H9 (cell line): ENCODE data around the gene NODAL. TPM values are rescaled to one million over a fixed set of nuclear protein-coding genes. Genes with fewer than 3 reads are reported as not detected.
"Not testable (repeated sequence)": the region's sequence is repeated elsewhere in the genome, so short reads cannot be mapped to it uniquely, and the experiment has no call there.

Experiments used
- DNase-seq: peaks from one replicate; pipeline ENCODE4 v3.0.0-alpha.2; 2017
- H2AFZ ChIP-seq: one replicate; pipeline ENCODE4 v1.6.1; 2013; ENCODE audit warnings: mild to moderate bottlenecking, low read length, control low read depth, moderate library complexity
- H2AK5ac ChIP-seq: 2 replicates; pipeline ENCODE4 v1.6.1; 2013; ENCODE audit warnings: low read length, control low read depth, mixed read lengths; ENCODE audit not compliant: insufficient read length
- H2BK120ac ChIP-seq: one replicate; pipeline ENCODE4 v1.6.1; 2013; ENCODE audit warnings: low read depth, mild to moderate bottlenecking, low read length, control low read depth, inconsistent platforms; ENCODE audit not compliant: poor library complexity, severe bottlenecking
- H2BK12ac ChIP-seq: 2 replicates; pipeline ENCODE4 v1.6.1; 2013; ENCODE audit warnings: low read length, control low read depth, mixed read lengths, low read depth; ENCODE audit not compliant: insufficient read length
- H2BK15ac ChIP-seq: 2 replicates; pipeline ENCODE4 v1.6.1; 2013; ENCODE audit warnings: low read depth, low read length, control low read depth
- H2BK20ac ChIP-seq: one replicate; pipeline ENCODE4 v1.6.1; 2013; ENCODE audit warnings: low read depth, mild to moderate bottlenecking, low read length, control low read depth, inconsistent platforms; ENCODE audit not compliant: poor library complexity, severe bottlenecking
- H2BK5ac ChIP-seq: 2 replicates; pipeline ENCODE4 v1.6.1; 2013; ENCODE audit warnings: low read length, control low read depth, mixed read lengths; ENCODE audit not compliant: insufficient read length
- H3K14ac ChIP-seq: 2 replicates; pipeline ENCODE4 v1.6.1; 2013; ENCODE audit warnings: low read length, control low read depth; ENCODE audit not compliant: insufficient read depth
- H3K18ac ChIP-seq: 2 replicates; pipeline ENCODE4 v1.6.1; 2013; ENCODE audit warnings: low read depth, mild to moderate bottlenecking, mixed read lengths, low read length, control low read depth; ENCODE audit not compliant: insufficient read length
- H3K23ac ChIP-seq: 2 replicates; pipeline ENCODE4 v1.6.1; 2013; ENCODE audit warnings: low read length, control low read depth, mixed read lengths, low read depth; ENCODE audit not compliant: insufficient read length
- H3K23me2 ChIP-seq: 2 replicates; pipeline ENCODE4 v1.6.1; 2013; ENCODE audit warnings: low read depth, mild to moderate bottlenecking, mixed read lengths, low read length, control low read depth; ENCODE audit not compliant: insufficient read length, poor library complexity, severe bottlenecking
- H3K27ac ChIP-seq: 2 replicates; pipeline ENCODE4 v1.5.1; 2013; ENCODE audit warnings: low read length, control low read depth, mixed read lengths, low read depth; ENCODE audit not compliant: insufficient read length
- H3K27me3 ChIP-seq: 2 replicates; pipeline ENCODE4 v1.6.1; 2013; ENCODE audit warnings: low read length, control low read depth, inconsistent platforms; ENCODE audit not compliant: insufficient read depth
- H3K4ac ChIP-seq: 2 replicates; pipeline ENCODE4 v1.6.1; 2013; ENCODE audit warnings: low read depth, mild to moderate bottlenecking, control low read depth, inconsistent platforms, low read length, moderate library complexity
- H3K4me1 ChIP-seq: 2 replicates; pipeline ENCODE4 v1.6.1; 2013; ENCODE audit warnings: low read length, control low read depth, inconsistent platforms; ENCODE audit not compliant: insufficient read depth
- H3K4me2 ChIP-seq: 2 replicates; pipeline ENCODE4 v1.6.1; 2013; ENCODE audit warnings: low read length, control low read depth, mixed read lengths; ENCODE audit not compliant: insufficient read length, insufficient read depth
- H3K56ac ChIP-seq: 2 replicates; pipeline ENCODE4 v1.6.1; 2013; ENCODE audit warnings: low read depth, mild to moderate bottlenecking, mixed read lengths, low read length, control low read depth; ENCODE audit not compliant: insufficient read length
- H3K79me1 ChIP-seq: 2 replicates; pipeline ENCODE4 v1.6.1; 2013; ENCODE audit warnings: low read depth, mild to moderate bottlenecking, moderate library complexity, low read length, control low read depth, inconsistent platforms; ENCODE audit not compliant: insufficient read depth, poor library complexity, severe bottlenecking
- H3K79me2 ChIP-seq: 2 replicates; pipeline ENCODE4 v1.6.1; 2013; ENCODE audit warnings: low read length, control low read depth, inconsistent platforms; ENCODE audit not compliant: insufficient read depth
- H3K9ac ChIP-seq: 2 replicates; pipeline ENCODE4 v1.6.1; 2013; ENCODE audit warnings: low read length, control low read depth, mixed read lengths; ENCODE audit not compliant: insufficient read length; ENCODE audit errors: extremely low read depth
- H3K9me3 ChIP-seq: one replicate; pipeline ENCODE4 v1.6.1; 2013; ENCODE audit warnings: low read depth, low read length, inconsistent platforms; ENCODE audit not compliant: control insufficient read depth
- H3T11ph ChIP-seq: one replicate; pipeline ENCODE4 v1.6.1; 2013; ENCODE audit warnings: mild to moderate bottlenecking, low read length, control low read depth, inconsistent platforms
- H4K20me1 ChIP-seq: one replicate; pipeline ENCODE4 v1.6.1; 2013; ENCODE audit not compliant: control insufficient read depth, insufficient read length, insufficient read depth
- H4K5ac ChIP-seq: 2 replicates; pipeline ENCODE4 v1.6.1; 2013; ENCODE audit warnings: low read depth, mild to moderate bottlenecking, mixed read lengths, low read length, control low read depth; ENCODE audit not compliant: insufficient read length
- H4K8ac ChIP-seq: replicated peaks from 2 replicates; pipeline ENCODE4 v1.6.1; 2013; ENCODE audit warnings: low read length, control low read depth, mixed read lengths, low read depth; ENCODE audit not compliant: insufficient read length
- H4K91ac ChIP-seq: 2 replicates; pipeline ENCODE4 v1.6.1; 2013; ENCODE audit warnings: low read depth, mild to moderate bottlenecking, moderate library complexity, mixed read lengths, low read length, control low read depth; ENCODE audit not compliant: insufficient read length
- H3K27ac Mint-ChIP-seq, 3 experiments: 2 replicates in 2 of 3; 3 replicates in 1 of 3; pipeline ENCODE4 v1.8.0; 2020 to 2021; ENCODE audit warnings: mixed read lengths in 3 of 3, mild to moderate bottlenecking in 1 of 3, moderate library complexity in 1 of 3
- H3K27me3 Mint-ChIP-seq: 2 replicates; pipeline ENCODE4 v1.8.0; 2021; ENCODE audit warnings: low read depth, mild to moderate bottlenecking, moderate library complexity, mixed read lengths
- H3K36me3 Mint-ChIP-seq, 3 experiments: 2 replicates in 2 of 3; 3 replicates in 1 of 3; pipeline ENCODE4 v1.8.0; 2020 to 2021; ENCODE audit warnings: low read depth in 3 of 3, mixed read lengths in 3 of 3; ENCODE audit not compliant: insufficient read depth in 1 of 3
- H3K4me1 Mint-ChIP-seq, 2 experiments: 2 replicates each; pipeline ENCODE4 v1.8.0; 2020; ENCODE audit warnings: mixed read lengths in 2 of 2
- H3K4me3 Mint-ChIP-seq, 2 experiments: 2 replicates in 1 of 2; 3 replicates in 1 of 2; pipeline ENCODE4 v1.8.0; 2020 to 2021; ENCODE audit warnings: mild to moderate bottlenecking in 2 of 2, mixed read lengths in 2 of 2, moderate library complexity in 1 of 2
- H3K9me3 Mint-ChIP-seq, 2 experiments: 2 replicates in 1 of 2; 3 replicates in 1 of 2; pipeline ENCODE4 v1.8.0; 2020; ENCODE audit warnings: mild to moderate bottlenecking in 2 of 2, mixed read lengths in 2 of 2, moderate library complexity in 1 of 2
- WGBS: extraction: QIAGEN DNeasy Blood & Tissue Kit; methylation state at CpG from one replicate; pipeline ENCODE4 v1.1.7; 2013; ENCODE audit warnings: missing lambda C conversion rate, low lambda C conversion rate, mixed read lengths; ENCODE audit not compliant: insufficient read length; ENCODE audit errors: extremely low coverage; 5-methylcytosine and 5-hydroxymethylcytosine counted together
- total RNA-seq: library from RNA; stranded (reverse); gene quantifications from 2 replicates; pipeline ENCODE4 v1.2.1, GENCODE V29; 2021
- TF ChIP-seq, protein P1 (sequence below): fragments of 200-600 bp; sonication (generic); conservative IDR thresholded peaks from 3 replicates; pipeline ENCODE4 v1.8.0; 2021; ENCODE audit warnings: antibody characterized with exemption, mild to moderate bottlenecking

NODAL gene
- total RNA-seq, 1 experiment from 2014 or later = 80.7 TPM

DNA sequence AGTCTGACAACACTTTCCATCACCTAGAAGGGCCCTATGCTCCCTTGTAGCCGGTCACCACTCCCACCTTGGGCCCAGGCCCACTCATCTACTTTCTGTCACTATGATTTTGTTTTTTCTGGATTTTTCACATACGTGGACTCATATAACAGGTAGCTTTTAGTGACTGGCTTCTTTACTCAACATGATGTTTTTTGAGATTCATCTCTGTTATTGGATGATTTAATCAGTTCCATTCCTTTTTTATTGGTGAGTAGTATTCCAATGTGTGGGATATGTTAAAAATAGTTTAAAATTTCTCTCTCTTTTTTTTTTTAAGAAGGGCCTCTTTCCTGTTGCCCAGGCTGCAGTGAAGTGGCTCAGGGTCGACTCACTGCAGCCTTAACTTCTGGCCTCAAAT is 46.3 kb upstream of the NODAL start:
- no peak overlapping the region for H3K4me3 Mint-ChIP-seq
- Histone ChIP-seq H3T11ph (no peak overlapping the region), H2BK5ac (no peak overlapping the region), H3K4me1 (peaks cover 6% of the 10 kb centered on the region), H4K91ac (no peak overlapping the region), H4K5ac (no peak overlapping the region), H3K9ac (no peak overlapping the region), H2AK5ac (no peak overlapping the region), H3K23me2 (no peaks in the 10 kb centered on the region), H2BK12ac (no peak overlapping the region), H2BK15ac (no peak overlapping the region), H3K27ac (no peak overlapping the region), H3K79me1 (no peaks in the 10 kb centered on the region), H2AFZ (no peak overlapping the region), H3K79me2 (peaks cover 4% of the 10 kb centered on the region), H3K9me3 (no peaks in the 10 kb centered on the region), H3K23ac (no peak overlapping the region), H2BK120ac (no peak overlapping the region), H4K8ac (no peak overlapping the region), H4K20me1 (no peaks in the 10 kb centered on the region), H3K4ac (no peak overlapping the region), H3K18ac (no peak overlapping the region), H3K27me3 (no peaks in the 10 kb centered on the region), H3K14ac (no peak overlapping the region), H2BK20ac (no peak overlapping the region), H3K56ac (no peak overlapping the region), H3K4me2 (no peak overlapping the region)
- TF ChIP-seq, protein P1, sequence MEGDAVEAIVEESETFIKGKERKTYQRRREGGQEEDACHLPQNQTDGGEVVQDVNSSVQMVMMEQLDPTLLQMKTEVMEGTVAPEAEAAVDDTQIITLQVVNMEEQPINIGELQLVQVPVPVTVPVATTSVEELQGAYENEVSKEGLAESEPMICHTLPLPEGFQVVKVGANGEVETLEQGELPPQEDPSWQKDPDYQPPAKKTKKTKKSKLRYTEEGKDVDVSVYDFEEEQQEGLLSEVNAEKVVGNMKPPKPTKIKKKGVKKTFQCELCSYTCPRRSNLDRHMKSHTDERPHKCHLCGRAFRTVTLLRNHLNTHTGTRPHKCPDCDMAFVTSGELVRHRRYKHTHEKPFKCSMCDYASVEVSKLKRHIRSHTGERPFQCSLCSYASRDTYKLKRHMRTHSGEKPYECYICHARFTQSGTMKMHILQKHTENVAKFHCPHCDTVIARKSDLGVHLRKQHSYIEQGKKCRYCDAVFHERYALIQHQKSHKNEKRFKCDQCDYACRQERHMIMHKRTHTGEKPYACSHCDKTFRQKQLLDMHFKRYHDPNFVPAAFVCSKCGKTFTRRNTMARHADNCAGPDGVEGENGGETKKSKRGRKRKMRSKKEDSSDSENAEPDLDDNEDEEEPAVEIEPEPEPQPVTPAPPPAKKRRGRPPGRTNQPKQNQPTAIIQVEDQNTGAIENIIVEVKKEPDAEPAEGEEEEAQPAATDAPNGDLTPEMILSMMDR = no peak
- peaks cover 0 to 29% (median 14%) of the 10 kb centered on the region in 3 experiments; a peak in 5 of 7 replicates for H3K36me3 Mint-ChIP-seq
- H3K27ac Mint-ChIP-seq = no peak overlapping the region
- peaks cover 18 to 29% of the 10 kb centered on the region in 2 experiments for H3K4me1 Mint-ChIP-seq
- no peaks in the 10 kb centered on the region for H3K27me3 Mint-ChIP-seq
- DNase-seq = no peak
- no peaks in the 10 kb centered on the region for H3K9me3 Mint-ChIP-seq
- WGBS = no CpG with 5 or more reads among the region's 3 CpGs

DNA sequence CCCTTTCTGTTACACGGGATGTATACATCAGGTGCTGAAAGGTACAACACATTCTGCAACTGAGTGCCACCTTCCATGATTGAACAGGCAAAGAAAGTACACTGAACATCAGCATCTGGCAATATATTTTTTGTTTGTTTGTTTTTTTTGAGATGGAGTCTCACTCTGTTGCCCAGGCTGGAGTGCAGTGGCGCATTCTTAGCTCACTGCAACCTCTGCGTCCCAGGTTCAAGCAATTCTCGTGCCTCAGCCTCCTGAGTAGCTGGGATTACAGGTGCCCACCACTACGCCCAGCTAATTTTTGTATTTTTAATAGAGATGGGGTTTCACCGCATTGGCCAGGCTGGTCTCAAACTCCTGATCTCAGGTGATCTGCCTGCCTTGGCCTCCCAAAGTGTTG is 42.4 kb upstream of the NODAL start:
- H3K4me1 ChIP-seq = peaks cover 12% of the 10 kb centered on the region
- not testable (repeated sequence) for H3T11ph ChIP-seq, H3K23ac ChIP-seq, H3K27me3 ChIP-seq, H3K4me2 ChIP-seq, H3K4ac ChIP-seq, H2BK120ac ChIP-seq, H3K14ac ChIP-seq, H3K9me3 Mint-ChIP-seq, H3K56ac ChIP-seq, H2BK12ac ChIP-seq, H3K9me3 ChIP-seq, DNase-seq, H4K91ac ChIP-seq, H3K79me2 ChIP-seq, H4K20me1 ChIP-seq, H2BK20ac ChIP-seq, H3K23me2 ChIP-seq, H2BK15ac ChIP-seq, H3K18ac ChIP-seq, H3K27me3 Mint-ChIP-seq, H4K8ac ChIP-seq, H3K79me1 ChIP-seq, H2AK5ac ChIP-seq, H2BK5ac ChIP-seq, H3K9ac ChIP-seq, H3K27ac ChIP-seq, H2AFZ ChIP-seq, H4K5ac ChIP-seq, H3K4me3 Mint-ChIP-seq
- H3K27ac Mint-ChIP-seq = peak overlapping the region in 2 of 3 experiments; percentile 21 to 48; a peak in 1 of 7 replicates
- H3K36me3 Mint-ChIP-seq = peaks cover 0 to 29% (median 14%) of the 10 kb centered on the region in 3 experiments; a peak in 5 of 7 replicates
- WGBS = no CpG with 5 or more reads among the region's 6 CpGs
- peaks cover 35 to 39% of the 10 kb centered on the region in 2 experiments for H3K4me1 Mint-ChIP-seq
